Breast epithelium (tissue), 3 donors: ENCODE data around the gene DNMBP.

Source experiments
- CTCF ChIP-seq, 3 donors: fragments of 450-650 bp; IDR thresholded peaks; one replicate each; pipeline ENCODE4 v1.5.1; 2016 to 2017; ENCODE audit warnings: antibody characterized with exemption in 3 of 3, mild to moderate bottlenecking in 3 of 3, moderate library complexity in 3 of 3
- POLR2A ChIP-seq: fragments of 450-650 bp; IDR thresholded peaks from one replicate; pipeline ENCODE4 v1.6.1; 2016; ENCODE audit warnings: antibody characterized with exemption, mild to moderate bottlenecking, moderate library complexity
- POLR2AphosphoS5 ChIP-seq, 3 donors: sonication (generic); formaldehyde crosslinking; IDR thresholded peaks; one replicate each; pipeline ENCODE4 v1.6.1; 2017; ENCODE audit warnings: antibody characterized with exemption in 3 of 3

GRCh38 chr10:99854860-99855259, 154.9 kb downstream of the DNMBP start:
- TF ChIP-seq CTCF (IDR thresholded peaks at IDR 0.05): peak in 1 of 3 donors; percentile 29
- no peak for TF ChIP-seq POLR2A
- TF ChIP-seq POLR2AphosphoS5 (IDR thresholded peaks at IDR 0.05): no peak
